A673 (cell line): Measurements from ENCODE around the gene F11.
A peak's percentile ranks its signal among the peaks of the same experiment; 100 is the strongest.

ENCODE experiments used
- EZH2 ChIP-seq: fragments of 200-600 bp; sonication (generic); IDR thresholded peaks from 2 replicates; pipeline ENCODE4 v1.6.1; 2017; ENCODE audit warnings: borderline replicate concordance, low read depth, mild to moderate bottlenecking, mixed read lengths, antibody characterized with exemption, low read length; ENCODE audit not compliant: poor library complexity, severe bottlenecking
- TF ChIP-seq, protein P1 (sequence below): fragments of 300-800, 200-600 bp; sonication (generic); conservative IDR thresholded peaks from 2 replicates; pipeline ENCODE4 v1.5.1; 2017; ENCODE audit warnings: low read depth, mild to moderate bottlenecking, antibody characterized with exemption, low read length, moderate library complexity, mixed read lengths

DNA sequence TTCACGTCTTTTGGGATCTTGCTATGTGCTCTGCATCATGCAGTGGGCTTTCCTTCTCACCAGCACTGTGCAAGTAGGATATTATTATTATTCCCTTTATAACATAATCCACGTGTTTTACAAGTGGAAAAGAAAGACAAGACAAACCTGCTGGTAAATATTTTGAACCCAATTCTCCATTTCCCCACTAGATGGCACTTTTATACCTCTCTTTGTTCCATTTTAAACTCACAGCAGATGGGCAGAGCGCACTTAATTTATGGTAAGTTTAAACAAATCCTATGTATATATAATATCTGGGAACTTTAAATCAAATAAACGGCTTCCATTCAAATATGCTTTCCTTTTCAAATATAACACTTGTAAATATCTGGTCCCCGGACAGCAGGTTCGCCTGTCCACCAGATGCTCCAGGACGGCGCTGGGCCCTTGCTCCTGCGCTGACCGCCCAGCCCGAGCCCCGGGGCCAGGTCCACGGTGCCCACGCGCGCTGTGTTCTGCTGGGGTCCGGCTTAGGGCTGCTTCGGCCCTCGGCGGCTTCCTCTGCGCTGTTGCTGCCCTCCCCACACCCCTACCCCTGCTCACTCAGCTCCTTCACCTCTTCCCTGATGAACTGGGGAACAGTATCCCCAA lies 31.1 kb downstream of the F11 start:
- TF ChIP-seq, protein P1, sequence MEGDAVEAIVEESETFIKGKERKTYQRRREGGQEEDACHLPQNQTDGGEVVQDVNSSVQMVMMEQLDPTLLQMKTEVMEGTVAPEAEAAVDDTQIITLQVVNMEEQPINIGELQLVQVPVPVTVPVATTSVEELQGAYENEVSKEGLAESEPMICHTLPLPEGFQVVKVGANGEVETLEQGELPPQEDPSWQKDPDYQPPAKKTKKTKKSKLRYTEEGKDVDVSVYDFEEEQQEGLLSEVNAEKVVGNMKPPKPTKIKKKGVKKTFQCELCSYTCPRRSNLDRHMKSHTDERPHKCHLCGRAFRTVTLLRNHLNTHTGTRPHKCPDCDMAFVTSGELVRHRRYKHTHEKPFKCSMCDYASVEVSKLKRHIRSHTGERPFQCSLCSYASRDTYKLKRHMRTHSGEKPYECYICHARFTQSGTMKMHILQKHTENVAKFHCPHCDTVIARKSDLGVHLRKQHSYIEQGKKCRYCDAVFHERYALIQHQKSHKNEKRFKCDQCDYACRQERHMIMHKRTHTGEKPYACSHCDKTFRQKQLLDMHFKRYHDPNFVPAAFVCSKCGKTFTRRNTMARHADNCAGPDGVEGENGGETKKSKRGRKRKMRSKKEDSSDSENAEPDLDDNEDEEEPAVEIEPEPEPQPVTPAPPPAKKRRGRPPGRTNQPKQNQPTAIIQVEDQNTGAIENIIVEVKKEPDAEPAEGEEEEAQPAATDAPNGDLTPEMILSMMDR, result peak; percentile 74
- TF ChIP-seq EZH2, result no peak
